ENCODE data around the gene WDR93. TPM values are rescaled to one million over a fixed set of nuclear protein-coding genes. Genes with fewer than 3 reads are reported as not detected.

Gene WDR93
- total and polyA plus RNA-seq, 4 donors, result 0.08 TPM; not detected in 2

DNA sequence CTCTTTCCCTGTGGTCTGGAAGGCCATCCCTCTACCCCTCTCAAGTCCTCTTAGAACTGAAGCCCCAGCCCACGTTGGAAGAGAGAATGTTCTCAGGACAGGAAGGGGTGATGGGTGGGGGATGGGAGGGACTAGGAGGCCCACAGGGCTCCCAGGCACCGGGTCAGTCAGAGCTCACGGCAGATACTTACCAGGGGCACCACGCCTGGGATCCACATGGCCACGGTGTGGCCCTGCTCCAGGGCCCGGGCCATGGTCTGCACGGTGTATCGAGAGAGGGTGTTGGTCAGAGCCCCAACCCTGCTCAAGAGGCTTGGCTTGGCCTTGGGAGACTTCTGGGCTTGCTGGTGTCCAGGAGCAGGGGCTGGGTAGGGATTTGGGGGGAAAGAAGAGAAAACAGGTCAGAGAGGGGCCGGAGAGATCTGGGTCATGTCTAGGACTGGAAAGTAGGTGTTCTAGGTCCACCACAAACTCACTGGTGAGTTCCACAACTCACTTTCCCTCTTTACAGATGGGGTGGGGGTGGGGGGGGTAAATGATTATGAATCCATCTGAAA, 21.2 kb upstream of the WDR93 start:
- Histone ChIP-seq H3K9me3 (ENCODE audit: control insufficient read depth in 4 of 4, low read length in 3 of 4) (no peaks in the 10 kb centered on the region), H3K36me3 (ENCODE audit: control insufficient read depth in 4 of 4, insufficient read depth in 3 of 4, low read depth in 1 of 4, low read length in 3 of 4) (peaks cover 0 to 11% (median 1%) of the 10 kb centered on the region in 4 donors), H3K9ac (ENCODE audit: low read depth in 1 of 2, low read length in 2 of 2) (no peak overlapping the region), H3K4me1 (ENCODE audit: control insufficient read depth in 4 of 4, insufficient read depth in 4 of 4, low read length in 3 of 4) (peaks cover 0 to 13% (median 12%) of the 10 kb centered on the region in 4 donors), H3K4me3 (ENCODE audit: low read depth in 1 of 3, low read length in 3 of 3) (no peak overlapping the region), H3K27ac (ENCODE audit: low read depth in 1 of 2, low read length in 2 of 2) (no peak overlapping the region), H3K27me3 (ENCODE audit: control insufficient read depth in 4 of 4, insufficient read depth in 4 of 4, low read length in 3 of 4) (no peaks in the 10 kb centered on the region)
- WGBS, result 84% methylated on average over 9 of the region's 9 CpGs
- no peak for DNase-seq (ENCODE audit: low spot score)
- no peak for TF ChIP-seq HNF4G (IDR thresholded peaks at IDR 0.05)
- TF ChIP-seq REST (IDR thresholded peaks at IDR 0.05), result no peak
- TF ChIP-seq NR2F2 (IDR thresholded peaks at IDR 0.05), result no peak
- TF ChIP-seq, protein P1, sequence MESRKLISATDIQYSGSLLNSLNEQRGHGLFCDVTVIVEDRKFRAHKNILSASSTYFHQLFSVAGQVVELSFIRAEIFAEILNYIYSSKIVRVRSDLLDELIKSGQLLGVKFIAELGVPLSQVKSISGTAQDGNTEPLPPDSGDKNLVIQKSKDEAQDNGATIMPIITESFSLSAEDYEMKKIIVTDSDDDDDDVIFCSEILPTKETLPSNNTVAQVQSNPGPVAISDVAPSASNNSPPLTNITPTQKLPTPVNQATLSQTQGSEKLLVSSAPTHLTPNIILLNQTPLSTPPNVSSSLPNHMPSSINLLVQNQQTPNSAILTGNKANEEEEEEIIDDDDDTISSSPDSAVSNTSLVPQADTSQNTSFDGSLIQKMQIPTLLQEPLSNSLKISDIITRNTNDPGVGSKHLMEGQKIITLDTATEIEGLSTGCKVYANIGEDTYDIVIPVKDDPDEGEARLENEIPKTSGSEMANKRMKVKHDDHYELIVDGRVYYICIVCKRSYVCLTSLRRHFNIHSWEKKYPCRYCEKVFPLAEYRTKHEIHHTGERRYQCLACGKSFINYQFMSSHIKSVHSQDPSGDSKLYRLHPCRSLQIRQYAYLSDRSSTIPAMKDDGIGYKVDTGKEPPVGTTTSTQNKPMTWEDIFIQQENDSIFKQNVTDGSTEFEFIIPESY (IDR thresholded peaks at IDR 0.05), result no peak

- Histone ChIP-seq H3K27me3 (ENCODE audit: control insufficient read depth in 4 of 4, insufficient read depth in 4 of 4, low read length in 3 of 4) (no peaks in the 10 kb centered on the region), H3K27ac (ENCODE audit: low read depth in 1 of 2, low read length in 2 of 2) (no peak overlapping the region), H3K9ac (ENCODE audit: low read depth in 1 of 2, low read length in 2 of 2) (no peak overlapping the region), H3K36me3 (ENCODE audit: control insufficient read depth in 4 of 4, insufficient read depth in 3 of 4, low read depth in 1 of 4, low read length in 3 of 4) (peaks cover 0 to 11% (median 1%) of the 10 kb centered on the region in 4 donors), H3K4me1 (ENCODE audit: control insufficient read depth in 4 of 4, insufficient read depth in 4 of 4, low read length in 3 of 4) (peaks cover 0 to 18% (median 15%) of the 10 kb centered on the region in 4 donors), H3K9me3 (ENCODE audit: control insufficient read depth in 4 of 4, low read length in 3 of 4) (no peaks in the 10 kb centered on the region), H3K4me3 (ENCODE audit: low read depth in 1 of 3, low read length in 3 of 3) (no peak overlapping the region)
- no peak for TF ChIP-seq JUND (IDR thresholded peaks at IDR 0.05)
- no peak for TF ChIP-seq SP1 (IDR thresholded peaks at IDR 0.05)
- TF ChIP-seq, protein P2, sequence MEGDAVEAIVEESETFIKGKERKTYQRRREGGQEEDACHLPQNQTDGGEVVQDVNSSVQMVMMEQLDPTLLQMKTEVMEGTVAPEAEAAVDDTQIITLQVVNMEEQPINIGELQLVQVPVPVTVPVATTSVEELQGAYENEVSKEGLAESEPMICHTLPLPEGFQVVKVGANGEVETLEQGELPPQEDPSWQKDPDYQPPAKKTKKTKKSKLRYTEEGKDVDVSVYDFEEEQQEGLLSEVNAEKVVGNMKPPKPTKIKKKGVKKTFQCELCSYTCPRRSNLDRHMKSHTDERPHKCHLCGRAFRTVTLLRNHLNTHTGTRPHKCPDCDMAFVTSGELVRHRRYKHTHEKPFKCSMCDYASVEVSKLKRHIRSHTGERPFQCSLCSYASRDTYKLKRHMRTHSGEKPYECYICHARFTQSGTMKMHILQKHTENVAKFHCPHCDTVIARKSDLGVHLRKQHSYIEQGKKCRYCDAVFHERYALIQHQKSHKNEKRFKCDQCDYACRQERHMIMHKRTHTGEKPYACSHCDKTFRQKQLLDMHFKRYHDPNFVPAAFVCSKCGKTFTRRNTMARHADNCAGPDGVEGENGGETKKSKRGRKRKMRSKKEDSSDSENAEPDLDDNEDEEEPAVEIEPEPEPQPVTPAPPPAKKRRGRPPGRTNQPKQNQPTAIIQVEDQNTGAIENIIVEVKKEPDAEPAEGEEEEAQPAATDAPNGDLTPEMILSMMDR (IDR thresholded peaks at IDR 0.05; ENCODE audit: low read depth, low read length, missing input control), result no peak
- TF ChIP-seq, protein P3, sequence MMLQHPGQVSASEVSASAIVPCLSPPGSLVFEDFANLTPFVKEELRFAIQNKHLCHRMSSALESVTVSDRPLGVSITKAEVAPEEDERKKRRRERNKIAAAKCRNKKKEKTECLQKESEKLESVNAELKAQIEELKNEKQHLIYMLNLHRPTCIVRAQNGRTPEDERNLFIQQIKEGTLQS (IDR thresholded peaks at IDR 0.05), result no peak
- TF ChIP-seq FOXA1 (IDR thresholded peaks at IDR 0.05), result no peak
- TF ChIP-seq EGR1 (IDR thresholded peaks at IDR 0.05; ENCODE audit: low read depth in 2 of 2), result no peak
- no peak for TF ChIP-seq FOXA2 (IDR thresholded peaks at IDR 0.05)
- TF ChIP-seq NR2F2 (IDR thresholded peaks at IDR 0.05), result no peak
- TF ChIP-seq REST (IDR thresholded peaks at IDR 0.05), result no peak
- no peak for TF ChIP-seq YY1 (IDR thresholded peaks at IDR 0.05)
- no peak for TF ChIP-seq RAD21 (IDR thresholded peaks at IDR 0.05)
- TF ChIP-seq TAF1 (conservative IDR thresholded peaks at IDR 0.05), result no peak
- TF ChIP-seq MAX (IDR thresholded peaks at IDR 0.05), result no peak
- TF ChIP-seq HNF4A (conservative IDR thresholded peaks at IDR 0.05), result no peak
- no peak for TF ChIP-seq GABPA (IDR thresholded peaks at IDR 0.05 in 1 of 2, conservative IDR thresholded peaks at IDR 0.05 in 1 of 2)
- TF ChIP-seq HNF4G (IDR thresholded peaks at IDR 0.05), result no peak
- DNase-seq (ENCODE audit: low spot score), result no peak
- 96% methylated on average over 15 of the region's 15 CpGs for WGBS
These were observed 20.7 kb upstream of the WDR93 start for GRCh38 chr15:89669941-89670340.
